ENCODE measurements around the gene UPB1. TPM values are rescaled to one million over a fixed set of nuclear protein-coding genes. Genes with fewer than 3 reads are reported as not detected.

UPB1 gene
- total RNA-seq, 1 donor from 2014 or later: 0.12 TPM

GRCh38 chr22:24503137-24503842 is 8.2 kb downstream of the UPB1 start:
- Mint-ChIP-seq H3K4me3 (no peak overlapping the region), H3K4me1 (peaks cover 23% of the 10 kb centered on the region), H3K36me3 (ENCODE audit: low read depth) (no peaks in the 10 kb centered on the region), H3K27me3 (peaks cover 3% of the 10 kb centered on the region), H3K27ac (peak overlapping the region; percentile 14), H3K9me3 (no peaks in the 10 kb centered on the region)
- DNase-seq: peak; percentile 85
- intact Hi-C loops (cut with micrococcal nuclease): loop anchor here (2.0 kb wide), 1 partner anchor 82 kb away; no protein-coding TSS in a partner anchor

- Mint-ChIP-seq H3K27me3 (peaks cover 4% of the 10 kb centered on the region), H3K27ac (no peak overlapping the region), H3K4me3 (no peak overlapping the region), H3K9me3 (no peaks in the 10 kb centered on the region), H3K4me1 (peaks cover 22% of the 10 kb centered on the region), H3K36me3 (ENCODE audit: low read depth) (no peaks in the 10 kb centered on the region)
- DNase-seq: no peak
- intact Hi-C loops (cut with micrococcal nuclease): loop anchor here (2.0 kb wide), 1 partner anchor 83 kb away; no protein-coding TSS in a partner anchor
Measured at GRCh38 chr22:24503843-24504338, 8.8 kb downstream of the UPB1 start.

GRCh38 chr22:24504540-24504939 is 9.4 kb downstream of the UPB1 start:
- no peak overlapping the region for H3K4me3 Mint-ChIP-seq
- no peak for DNase-seq
- no peaks in the 10 kb centered on the region for H3K9me3 Mint-ChIP-seq
- peaks cover 4% of the 10 kb centered on the region for H3K27me3 Mint-ChIP-seq
- H3K36me3 Mint-ChIP-seq (ENCODE audit: low read depth): no peaks in the 10 kb centered on the region
- H3K4me1 Mint-ChIP-seq: peaks cover 22% of the 10 kb centered on the region
- H3K27ac Mint-ChIP-seq: no peak overlapping the region
- intact Hi-C loops (cut with micrococcal nuclease): no loop called here

GRCh38 chr22:24504956-24505736 is 10.0 kb downstream of the UPB1 start:
- Mint-ChIP-seq H3K27ac (no peak overlapping the region), H3K27me3 (peaks cover 4% of the 10 kb centered on the region), H3K9me3 (no peaks in the 10 kb centered on the region), H3K36me3 (ENCODE audit: low read depth) (no peaks in the 10 kb centered on the region), H3K4me3 (no peak overlapping the region), H3K4me1 (peaks cover 27% of the 10 kb centered on the region)
- intact Hi-C loops (cut with micrococcal nuclease): no loop called here
- DNase-seq: no peak

- no peak overlapping the region for H3K4me3 Mint-ChIP-seq
- peak overlapping the region; percentile 35 for H3K27ac Mint-ChIP-seq
Measured at GRCh38 chr22:24506802-24507438, 11.8 kb downstream of the UPB1 start.

GRCh38 chr22:24507716-24508115 is 12.6 kb downstream of the UPB1 start:
- H3K4me3 Mint-ChIP-seq: no peak overlapping the region
- no peaks in the 10 kb centered on the region for H3K36me3 Mint-ChIP-seq (ENCODE audit: low read depth)
- no peak for DNase-seq
- H3K27me3 Mint-ChIP-seq: peaks cover 2% of the 10 kb centered on the region
- no peaks in the 10 kb centered on the region for H3K9me3 Mint-ChIP-seq
- H3K27ac Mint-ChIP-seq: no peak overlapping the region
- peaks cover 43% of the 10 kb centered on the region for H3K4me1 Mint-ChIP-seq
- intact Hi-C loops (cut with micrococcal nuclease): no loop called here

More at GRCh38 chr22:24506802-24507438, 11.8 kb downstream of the UPB1 start:
- H3K4me1 Mint-ChIP-seq: peaks cover 42% of the 10 kb centered on the region
- H3K27me3 Mint-ChIP-seq: peaks cover 2% of the 10 kb centered on the region
- H3K36me3 Mint-ChIP-seq (ENCODE audit: low read depth): no peaks in the 10 kb centered on the region
- no peak for DNase-seq
- no peaks in the 10 kb centered on the region for H3K9me3 Mint-ChIP-seq
- intact Hi-C loops (cut with micrococcal nuclease): no loop called here

- Mint-ChIP-seq H3K4me1 (peaks cover 37% of the 10 kb centered on the region), H3K36me3 (ENCODE audit: low read depth) (no peaks in the 10 kb centered on the region), H3K27ac (peak overlapping the region; percentile 51), H3K9me3 (no peaks in the 10 kb centered on the region), H3K4me3 (peak overlapping the region; percentile 47), H3K27me3 (peaks cover 2% of the 10 kb centered on the region)
- DNase-seq: no peak
- intact Hi-C loops (cut with micrococcal nuclease): no loop called here
Measured at GRCh38 chr22:24510637-24511625, 15.8 kb downstream of the UPB1 start.

GRCh38 chr22:24512043-24512442 is 16.9 kb downstream of the UPB1 start:
- Mint-ChIP-seq H3K4me3 (peak overlapping the region; percentile 3), H3K36me3 (ENCODE audit: low read depth) (no peaks in the 10 kb centered on the region), H3K4me1 (peaks cover 36% of the 10 kb centered on the region), H3K9me3 (no peaks in the 10 kb centered on the region), H3K27ac (peak overlapping the region; percentile 1), H3K27me3 (peaks cover 2% of the 10 kb centered on the region)
- intact Hi-C loops (cut with micrococcal nuclease): no loop called here
- DNase-seq: no peak

- H3K27ac Mint-ChIP-seq: no peak overlapping the region
- intact Hi-C loops (cut with micrococcal nuclease): no loop called here
Measured at GRCh38 chr22:24513378-24514240, 18.5 kb downstream of the UPB1 start.

GRCh38 chr22:24514241-24515026 is 19.3 kb downstream of the UPB1 start:
- Mint-ChIP-seq H3K27me3 (peaks cover 6% of the 10 kb centered on the region), H3K36me3 (ENCODE audit: low read depth) (no peaks in the 10 kb centered on the region), H3K9me3 (no peaks in the 10 kb centered on the region), H3K4me3 (no peak overlapping the region), H3K4me1 (peaks cover 43% of the 10 kb centered on the region), H3K27ac (no peak overlapping the region)
- no peak for DNase-seq
- intact Hi-C loops (cut with micrococcal nuclease): no loop called here

More at GRCh38 chr22:24513378-24514240, 18.5 kb downstream of the UPB1 start:
- Mint-ChIP-seq H3K4me3 (no peak overlapping the region), H3K9me3 (no peaks in the 10 kb centered on the region), H3K4me1 (peaks cover 37% of the 10 kb centered on the region), H3K36me3 (ENCODE audit: low read depth) (no peaks in the 10 kb centered on the region), H3K27me3 (peaks cover 8% of the 10 kb centered on the region)
- DNase-seq: no peak

GRCh38 chr22:24515027-24515338 is 19.9 kb downstream of the UPB1 start:
- H3K27ac Mint-ChIP-seq: peak overlapping the region; percentile 15

GRCh38 chr22:24516301-24516737 is 21.2 kb downstream of the UPB1 start:
- DNase-seq: no peak
- H3K27me3 Mint-ChIP-seq: peaks cover 6% of the 10 kb centered on the region
- no peaks in the 10 kb centered on the region for H3K36me3 Mint-ChIP-seq (ENCODE audit: low read depth)
- intact Hi-C loops (cut with micrococcal nuclease): no loop called here
- no peak overlapping the region for H3K27ac Mint-ChIP-seq
- no peaks in the 10 kb centered on the region for H3K9me3 Mint-ChIP-seq
- H3K4me1 Mint-ChIP-seq: peaks cover 27% of the 10 kb centered on the region
- H3K4me3 Mint-ChIP-seq: no peak overlapping the region

More at GRCh38 chr22:24515027-24515338, 19.9 kb downstream of the UPB1 start:
- H3K4me1 Mint-ChIP-seq: peaks cover 39% of the 10 kb centered on the region
- no peak for DNase-seq
- no peaks in the 10 kb centered on the region for H3K9me3 Mint-ChIP-seq
- peaks cover 6% of the 10 kb centered on the region for H3K27me3 Mint-ChIP-seq
- intact Hi-C loops (cut with micrococcal nuclease): no loop called here
- H3K36me3 Mint-ChIP-seq (ENCODE audit: low read depth): no peaks in the 10 kb centered on the region
- no peak overlapping the region for H3K4me3 Mint-ChIP-seq
